HUES48 (cell line): ENCODE measurements around the gene AGBL1.
A peak's percentile ranks its signal among the peaks of the same experiment; 100 is the strongest.
"Not testable (repeated sequence)": the region's sequence is repeated elsewhere in the genome, so short reads cannot be mapped to it uniquely, and the experiment has no call there.

Experiments used
- H3K27ac ChIP-seq: one replicate; pipeline ENCODE4 v1.7.0; 2013; ENCODE audit warnings: low read depth, low read length, inconsistent platforms
- H3K27me3 ChIP-seq: 2 replicates; pipeline ENCODE4 v1.6.1; 2013; ENCODE audit warnings: mild to moderate bottlenecking, low read length; ENCODE audit not compliant: control insufficient read depth, insufficient read depth
- H3K36me3 ChIP-seq: 2 replicates; pipeline ENCODE4 v1.6.1; 2013; ENCODE audit warnings: low read length; ENCODE audit not compliant: control insufficient read depth, insufficient read depth
- H3K4me1 ChIP-seq: 2 replicates; pipeline ENCODE4 v1.6.1; 2013; ENCODE audit warnings: mild to moderate bottlenecking, low read length; ENCODE audit not compliant: control insufficient read depth, insufficient read depth
- H3K4me3 ChIP-seq: 2 replicates; pipeline ENCODE4 v1.5.1; 2013; ENCODE audit warnings: mild to moderate bottlenecking, low read depth, low read length
- H3K9ac ChIP-seq: 2 replicates; pipeline ENCODE4 v1.6.1; 2013; ENCODE audit warnings: mild to moderate bottlenecking, low read depth, low read length, moderate library complexity
- H3K9me3 ChIP-seq: 2 replicates; pipeline ENCODE4 v1.6.1; 2013; ENCODE audit warnings: low read length; ENCODE audit not compliant: control insufficient read depth, insufficient read depth

AGBL1 gene

GRCh38 chr15:87031540-87032230 lies 952.0 kb downstream of the AGBL1 start:
- no peaks in the 10 kb centered on the region; the same call in 1 of the 2 replicates for H3K4me1 ChIP-seq
- H3K9ac ChIP-seq: no peak overlapping the region
- H3K4me3 ChIP-seq: no peak overlapping the region
- no peaks in the 10 kb centered on the region for H3K27me3 ChIP-seq
- H3K9me3 ChIP-seq: no peaks in the 10 kb centered on the region
- H3K36me3 ChIP-seq: no peaks in the 10 kb centered on the region
- H3K27ac ChIP-seq: no peak overlapping the region

GRCh38 chr15:87032295-87032694 lies 952.6 kb downstream of the AGBL1 start:
- H3K9ac ChIP-seq: no peak overlapping the region
- no peak overlapping the region for H3K27ac ChIP-seq
- H3K27me3 ChIP-seq: no peaks in the 10 kb centered on the region
- no peak overlapping the region for H3K4me3 ChIP-seq
- H3K4me1 ChIP-seq: no peaks in the 10 kb centered on the region; the same call in 1 of the 2 replicates
- H3K9me3 ChIP-seq: no peaks in the 10 kb centered on the region
- no peaks in the 10 kb centered on the region for H3K36me3 ChIP-seq

- Histone ChIP-seq H3K9ac (no peak overlapping the region), H3K4me3 (no peak overlapping the region), H3K36me3 (no peaks in the 10 kb centered on the region), H3K27me3 (no peaks in the 10 kb centered on the region), H3K4me1 (peaks cover 2% of the 10 kb centered on the region; the same call in 1 of the 2 replicates), H3K9me3 (no peaks in the 10 kb centered on the region), H3K27ac (no peak overlapping the region)
These were observed 953.4 kb downstream of the AGBL1 start for GRCh38 chr15:87033056-87033455.

GRCh38 chr15:87034886-87035285 lies 955.2 kb downstream of the AGBL1 start:
- Histone ChIP-seq H3K9ac (no peak overlapping the region), H3K36me3 (no peaks in the 10 kb centered on the region), H3K27me3 (no peaks in the 10 kb centered on the region), H3K4me3 (no peak overlapping the region), H3K9me3 (no peaks in the 10 kb centered on the region), H3K4me1 (peaks cover 6% of the 10 kb centered on the region; the same call in 1 of the 2 replicates), H3K27ac (no peak overlapping the region)

- H3K9me3 ChIP-seq: no peaks in the 10 kb centered on the region
- H3K36me3 ChIP-seq: no peaks in the 10 kb centered on the region
- no peaks in the 10 kb centered on the region for H3K27me3 ChIP-seq
- H3K4me1 ChIP-seq: peaks cover 6% of the 10 kb centered on the region; the same call in 1 of the 2 replicates
- no peak overlapping the region for H3K9ac ChIP-seq
- peak overlapping the region; percentile 5 for H3K27ac ChIP-seq
- H3K4me3 ChIP-seq: no peak overlapping the region
These were observed 958.7 kb downstream of the AGBL1 start for GRCh38 chr15:87038404-87038803.

GRCh38 chr15:87042619-87043018 lies 962.9 kb downstream of the AGBL1 start:
- not testable (repeated sequence) for H3K27ac ChIP-seq, H3K36me3 ChIP-seq, H3K4me1 ChIP-seq, H3K9me3 ChIP-seq, H3K9ac ChIP-seq, H3K27me3 ChIP-seq, H3K4me3 ChIP-seq

GRCh38 chr15:87045746-87046145 lies 966.1 kb downstream of the AGBL1 start:
- H3K27me3 ChIP-seq: no peaks in the 10 kb centered on the region
- no peak overlapping the region for H3K4me3 ChIP-seq
- H3K9me3 ChIP-seq: no peaks in the 10 kb centered on the region
- no peaks in the 10 kb centered on the region for H3K36me3 ChIP-seq
- H3K27ac ChIP-seq: no peak overlapping the region
- H3K9ac ChIP-seq: no peak overlapping the region
- H3K4me1 ChIP-seq: no peaks in the 10 kb centered on the region

- Histone ChIP-seq H3K36me3 (no peaks in the 10 kb centered on the region), H3K27me3 (no peaks in the 10 kb centered on the region), H3K9ac (no peak overlapping the region), H3K4me3 (no peak overlapping the region), H3K9me3 (no peaks in the 10 kb centered on the region), H3K27ac (no peak overlapping the region), H3K4me1 (no peaks in the 10 kb centered on the region)
These were observed 967.7 kb downstream of the AGBL1 start for GRCh38 chr15:87047203-87047965.
